WTC11 (cell line): ENCODE measurements around the gene DENND2C.

Experiments used
- ATF1 ChIP-seq: sonication (generic); formaldehyde crosslinking; IDR thresholded peaks from 2 replicates; pipeline ENCODE4 v1.8.1; 2023; ENCODE audit warnings: mild to moderate bottlenecking, moderate library complexity, missing genetic modification reagents
- ATF2 ChIP-seq: sonication (generic); formaldehyde crosslinking; IDR thresholded peaks from 2 replicates; pipeline ENCODE4 v1.8.1; 2022; ENCODE audit warnings: low read depth, missing genetic modification reagents, borderline replicate concordance
- ETV6 ChIP-seq: sonication (generic); formaldehyde crosslinking; IDR thresholded peaks from 2 replicates; pipeline ENCODE4 v1.8.1; 2022; ENCODE audit warnings: mild to moderate bottlenecking, missing genetic modification reagents
- JUN ChIP-seq: sonication (generic); formaldehyde crosslinking; IDR thresholded peaks from 2 replicates; pipeline ENCODE4 v1.8.0; 2023; ENCODE audit warnings: mild to moderate bottlenecking, missing genetic modification reagents
- NR2C2 ChIP-seq: sonication (generic); formaldehyde crosslinking; IDR thresholded peaks from 2 replicates; pipeline ENCODE4 v1.8.0; 2022; ENCODE audit warnings: mild to moderate bottlenecking, missing genetic modification reagents
- PREB ChIP-seq: sonication (generic); formaldehyde crosslinking; IDR thresholded peaks from 2 replicates; pipeline ENCODE4 v1.8.1; 2022; ENCODE audit warnings: mild to moderate bottlenecking, missing genetic modification reagents, moderate library complexity, borderline replicate concordance
- SP1 ChIP-seq: sonication (generic); formaldehyde crosslinking; conservative IDR thresholded peaks from 2 replicates; pipeline ENCODE4 v1.8.1; 2022; ENCODE audit warnings: missing genetic modification reagents
- TP53 ChIP-seq: sonication (generic); formaldehyde crosslinking; IDR thresholded peaks from 2 replicates; pipeline ENCODE4 v1.8.1; 2023; ENCODE audit warnings: mild to moderate bottlenecking, missing genetic modification reagents
- TF ChIP-seq, protein P1 (sequence below): fragments of 200-600 bp; IDR thresholded peaks from 2 replicates; pipeline ENCODE4 v1.8.0; 2022; ENCODE audit warnings: antibody characterized with exemption
- TF ChIP-seq, protein P2 (sequence below): sonication (generic); formaldehyde crosslinking; IDR thresholded peaks from 2 replicates; pipeline ENCODE4 v1.8.0; 2022; ENCODE audit warnings: missing genetic modification reagents
- TF ChIP-seq, protein P3 (sequence below): sonication (generic); formaldehyde crosslinking; IDR thresholded peaks from 2 replicates; pipeline ENCODE4 v1.8.1; 2023; ENCODE audit warnings: mild to moderate bottlenecking, missing genetic modification reagents, moderate library complexity

DNA sequence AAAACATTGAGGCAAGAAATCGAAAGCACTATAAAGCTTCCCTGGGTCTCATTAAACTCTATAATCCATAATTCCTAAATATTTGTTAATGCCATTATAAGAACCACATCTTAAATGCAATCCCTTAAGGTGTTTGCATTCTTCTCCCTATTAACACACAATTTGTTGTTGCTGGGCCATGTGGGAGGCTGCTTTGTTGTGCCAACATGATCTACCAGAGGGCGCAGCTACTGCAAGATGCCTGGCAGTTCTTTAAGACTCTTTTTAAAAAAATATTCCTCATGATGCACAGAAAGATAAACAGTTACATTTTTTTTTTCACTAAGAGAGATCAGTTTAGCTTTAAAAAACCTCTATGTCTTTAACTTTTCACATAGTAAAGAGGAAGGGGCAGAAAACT lies 49.4 kb downstream of the DENND2C start:
- TF ChIP-seq, protein P1, sequence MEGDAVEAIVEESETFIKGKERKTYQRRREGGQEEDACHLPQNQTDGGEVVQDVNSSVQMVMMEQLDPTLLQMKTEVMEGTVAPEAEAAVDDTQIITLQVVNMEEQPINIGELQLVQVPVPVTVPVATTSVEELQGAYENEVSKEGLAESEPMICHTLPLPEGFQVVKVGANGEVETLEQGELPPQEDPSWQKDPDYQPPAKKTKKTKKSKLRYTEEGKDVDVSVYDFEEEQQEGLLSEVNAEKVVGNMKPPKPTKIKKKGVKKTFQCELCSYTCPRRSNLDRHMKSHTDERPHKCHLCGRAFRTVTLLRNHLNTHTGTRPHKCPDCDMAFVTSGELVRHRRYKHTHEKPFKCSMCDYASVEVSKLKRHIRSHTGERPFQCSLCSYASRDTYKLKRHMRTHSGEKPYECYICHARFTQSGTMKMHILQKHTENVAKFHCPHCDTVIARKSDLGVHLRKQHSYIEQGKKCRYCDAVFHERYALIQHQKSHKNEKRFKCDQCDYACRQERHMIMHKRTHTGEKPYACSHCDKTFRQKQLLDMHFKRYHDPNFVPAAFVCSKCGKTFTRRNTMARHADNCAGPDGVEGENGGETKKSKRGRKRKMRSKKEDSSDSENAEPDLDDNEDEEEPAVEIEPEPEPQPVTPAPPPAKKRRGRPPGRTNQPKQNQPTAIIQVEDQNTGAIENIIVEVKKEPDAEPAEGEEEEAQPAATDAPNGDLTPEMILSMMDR, result no peak
- TF ChIP-seq SP1 (CRISPR knock-in tag), result no peak
- no peak for TF ChIP-seq ATF2 (CRISPR knock-in tag)
- TF ChIP-seq JUN (CRISPR knock-in tag), result no peak
- TF ChIP-seq, protein P2, sequence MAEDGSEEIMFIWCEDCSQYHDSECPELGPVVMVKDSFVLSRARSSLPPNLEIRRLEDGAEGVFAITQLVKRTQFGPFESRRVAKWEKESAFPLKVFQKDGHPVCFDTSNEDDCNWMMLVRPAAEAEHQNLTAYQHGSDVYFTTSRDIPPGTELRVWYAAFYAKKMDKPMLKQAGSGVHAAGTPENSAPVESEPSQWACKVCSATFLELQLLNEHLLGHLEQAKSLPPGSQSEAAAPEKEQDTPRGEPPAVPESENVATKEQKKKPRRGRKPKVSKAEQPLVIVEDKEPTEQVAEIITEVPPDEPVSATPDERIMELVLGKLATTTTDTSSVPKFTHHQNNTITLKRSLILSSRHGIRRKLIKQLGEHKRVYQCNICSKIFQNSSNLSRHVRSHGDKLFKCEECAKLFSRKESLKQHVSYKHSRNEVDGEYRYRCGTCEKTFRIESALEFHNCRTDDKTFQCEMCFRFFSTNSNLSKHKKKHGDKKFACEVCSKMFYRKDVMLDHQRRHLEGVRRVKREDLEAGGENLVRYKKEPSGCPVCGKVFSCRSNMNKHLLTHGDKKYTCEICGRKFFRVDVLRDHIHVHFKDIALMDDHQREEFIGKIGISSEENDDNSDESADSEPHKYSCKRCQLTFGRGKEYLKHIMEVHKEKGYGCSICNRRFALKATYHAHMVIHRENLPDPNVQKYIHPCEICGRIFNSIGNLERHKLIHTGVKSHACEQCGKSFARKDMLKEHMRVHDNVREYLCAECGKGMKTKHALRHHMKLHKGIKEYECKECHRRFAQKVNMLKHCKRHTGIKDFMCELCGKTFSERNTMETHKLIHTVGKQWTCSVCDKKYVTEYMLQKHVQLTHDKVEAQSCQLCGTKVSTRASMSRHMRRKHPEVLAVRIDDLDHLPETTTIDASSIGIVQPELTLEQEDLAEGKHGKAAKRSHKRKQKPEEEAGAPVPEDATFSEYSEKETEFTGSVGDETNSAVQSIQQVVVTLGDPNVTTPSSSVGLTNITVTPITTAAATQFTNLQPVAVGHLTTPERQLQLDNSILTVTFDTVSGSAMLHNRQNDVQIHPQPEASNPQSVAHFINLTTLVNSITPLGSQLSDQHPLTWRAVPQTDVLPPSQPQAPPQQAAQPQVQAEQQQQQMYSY (CRISPR knock-in tag), result no peak
- TF ChIP-seq, protein P3, sequence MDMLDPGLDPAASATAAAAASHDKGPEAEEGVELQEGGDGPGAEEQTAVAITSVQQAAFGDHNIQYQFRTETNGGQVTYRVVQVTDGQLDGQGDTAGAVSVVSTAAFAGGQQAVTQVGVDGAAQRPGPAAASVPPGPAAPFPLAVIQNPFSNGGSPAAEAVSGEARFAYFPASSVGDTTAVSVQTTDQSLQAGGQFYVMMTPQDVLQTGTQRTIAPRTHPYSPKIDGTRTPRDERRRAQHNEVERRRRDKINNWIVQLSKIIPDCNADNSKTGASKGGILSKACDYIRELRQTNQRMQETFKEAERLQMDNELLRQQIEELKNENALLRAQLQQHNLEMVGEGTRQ, result no peak
- TF ChIP-seq ATF1, result no peak
- no peak for TF ChIP-seq TP53 (CRISPR knock-in tag)
- no peak for TF ChIP-seq NR2C2
- TF ChIP-seq ETV6 (CRISPR knock-in tag), result no peak
- TF ChIP-seq PREB, result no peak
